ENCODE results near the gene LCAT.

DNA sequence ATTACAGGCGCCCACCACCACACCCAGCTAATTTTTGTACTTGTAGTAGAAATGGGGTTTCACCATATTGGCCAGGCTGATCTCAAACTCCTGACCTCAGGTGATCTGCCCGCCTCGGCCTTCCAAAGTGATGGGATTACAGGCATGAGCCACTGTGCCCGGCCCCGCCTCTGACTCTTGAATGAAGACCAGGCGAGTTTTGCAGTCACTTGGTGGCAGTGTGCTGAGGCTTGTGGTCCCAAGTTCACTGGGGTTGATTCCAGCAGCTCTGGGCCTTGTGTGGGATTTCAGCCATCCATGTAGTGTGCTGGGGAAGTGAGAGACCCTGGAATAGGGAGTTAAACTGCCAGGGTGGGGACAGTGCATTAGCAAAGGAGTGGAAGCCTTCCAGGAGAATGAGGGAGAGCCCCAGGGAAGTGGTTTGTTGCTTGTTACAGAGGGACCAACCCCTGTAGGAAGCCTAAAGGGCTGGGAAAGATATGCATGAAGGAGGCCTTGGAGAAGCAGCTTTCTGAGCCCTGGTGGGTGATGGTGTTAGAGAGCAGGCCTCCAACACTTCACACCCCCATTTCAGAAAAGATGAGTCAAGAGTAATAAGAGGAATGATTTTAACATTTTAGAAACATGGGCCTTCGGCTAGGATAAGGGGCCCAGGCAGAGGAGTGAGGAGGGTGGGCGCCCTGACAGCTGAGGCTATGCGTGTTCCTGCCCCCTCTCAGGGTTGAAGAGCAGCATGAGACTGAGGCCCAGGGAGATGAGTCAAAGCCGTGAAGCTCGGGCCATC lies 36.3 kb downstream of the LCAT start:
- TF ChIP-seq, protein P1, sequence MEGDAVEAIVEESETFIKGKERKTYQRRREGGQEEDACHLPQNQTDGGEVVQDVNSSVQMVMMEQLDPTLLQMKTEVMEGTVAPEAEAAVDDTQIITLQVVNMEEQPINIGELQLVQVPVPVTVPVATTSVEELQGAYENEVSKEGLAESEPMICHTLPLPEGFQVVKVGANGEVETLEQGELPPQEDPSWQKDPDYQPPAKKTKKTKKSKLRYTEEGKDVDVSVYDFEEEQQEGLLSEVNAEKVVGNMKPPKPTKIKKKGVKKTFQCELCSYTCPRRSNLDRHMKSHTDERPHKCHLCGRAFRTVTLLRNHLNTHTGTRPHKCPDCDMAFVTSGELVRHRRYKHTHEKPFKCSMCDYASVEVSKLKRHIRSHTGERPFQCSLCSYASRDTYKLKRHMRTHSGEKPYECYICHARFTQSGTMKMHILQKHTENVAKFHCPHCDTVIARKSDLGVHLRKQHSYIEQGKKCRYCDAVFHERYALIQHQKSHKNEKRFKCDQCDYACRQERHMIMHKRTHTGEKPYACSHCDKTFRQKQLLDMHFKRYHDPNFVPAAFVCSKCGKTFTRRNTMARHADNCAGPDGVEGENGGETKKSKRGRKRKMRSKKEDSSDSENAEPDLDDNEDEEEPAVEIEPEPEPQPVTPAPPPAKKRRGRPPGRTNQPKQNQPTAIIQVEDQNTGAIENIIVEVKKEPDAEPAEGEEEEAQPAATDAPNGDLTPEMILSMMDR (IDR thresholded peaks at IDR 0.05) = no peak
- TF ChIP-seq POLR2A (IDR thresholded peaks at IDR 0.05) = no peak
